K562 (cell line): ENCODE data around the gene COL6A2. TPM values are rescaled to one million over a fixed set of nuclear protein-coding genes. Genes with fewer than 3 reads are reported as not detected.

Experiments
- ATAC-seq: fragments of 200-7000 bp; cut with Tn5 transposase; 3 replicates; pipeline ENCODE4 v1.9.1; 2020; ENCODE audit warnings: moderate library complexity
- BruUV-seq: library from RNA; stranded (reverse); fragments of 400-500 nt; replicated peaks from 2 replicates; lab custom pipeline; 2021; lab: Mats Ljungman, UMichigan
- CTCF ChIA-PET: fragments of 300-600 bp; formaldehyde crosslinking; extraction: SDS; loops from one replicate; lab custom pipeline; 2021; ENCODE audit warnings: low intra/inter-chr PET ratio; lab: Yijun Ruan, JAX
- POLR2A ChIA-PET: fragments of 300-600, 350-650 bp; sonication (Branson Sonifier 250); formaldehyde crosslinking; extraction: SDS; loops from one replicate; lab custom pipeline; 2021; ENCODE audit warnings: antibody characterized with exemption, inconsistent platforms; lab: Yijun Ruan, JAX
- DNase-seq, 4 experiments: peaks; one replicate each; pipeline versions ENCODE4 v3.0.0 to v3.0.0-alpha.2; 2011 to 2018; ENCODE audit warnings: low spot score in 3 of 4, mixed read lengths in 3 of 4; ENCODE audit errors: extremely low read depth in 1 of 4
- FAIRE-seq: peaks from 2 replicates; lab custom pipeline; 2011; peaks lifted over from hg19 to GRCh38; lab: Jason Lieb, UNC
- H2AFZ ChIP-seq: 2 replicates; pipeline ENCODE4 v1.6.0; 2011; ENCODE audit warnings: low read depth, low read length, control low read depth, inconsistent platforms
- H3K27ac ChIP-seq: fragments of 200-600 bp; 3 replicates; pipeline ENCODE4 v1.8.0; 2011; ENCODE audit warnings: low read depth, mild to moderate bottlenecking, control low read depth, inconsistent platforms, low read length, moderate library complexity, mixed read lengths; ENCODE audit errors: extremely low read depth
- H3K27me3 ChIP-seq, 2 experiments: fragments of 300-600 bp in 1 of 2; 2 replicates in 1 of 2; 3 replicates in 1 of 2; pipeline versions ENCODE4 v1.6.0 to v1.8.0; 2011; ENCODE audit warnings: inconsistent platforms in 2 of 2, low read length in 2 of 2, mild to moderate bottlenecking in 1 of 2, mixed read lengths in 1 of 2, moderate library complexity in 1 of 2; ENCODE audit not compliant: control insufficient read depth in 2 of 2, insufficient read depth in 2 of 2
- H3K36me3 ChIP-seq: fragments of 300-600 bp; 3 replicates; pipeline ENCODE4 v1.8.0; 2011; ENCODE audit warnings: mild to moderate bottlenecking, low read length, inconsistent platforms; ENCODE audit not compliant: control insufficient read depth, insufficient read depth
- H3K4me1 ChIP-seq, 2 experiments: fragments of 200-600 bp in 1 of 2; replicated peaks in 1 of 2; 2 replicates in 1 of 2; 3 replicates in 1 of 2; pipeline versions ENCODE4 v1.5.1 to v1.8.0; 2011; ENCODE audit warnings: inconsistent platforms in 2 of 2, low read length in 2 of 2, mild to moderate bottlenecking in 1 of 2, mixed read lengths in 1 of 2, moderate library complexity in 1 of 2; ENCODE audit not compliant: control insufficient read depth in 2 of 2, insufficient read depth in 2 of 2
- H3K4me2 ChIP-seq: 2 replicates; pipeline ENCODE4 v1.6.1; 2011; ENCODE audit warnings: low read length, control low read depth, inconsistent platforms, mixed read lengths; ENCODE audit not compliant: insufficient read depth
- H3K4me3 ChIP-seq: fragments of 200-600 bp; sonication (generic), shearing (Covaris generic); 2 replicates; pipeline ENCODE4 v1.5.1; 2016; ENCODE audit warnings: control low read depth, inconsistent platforms
- H3K79me2 ChIP-seq: fragments of 200-600 bp; 3 replicates; pipeline ENCODE4 v1.8.0; 2011; ENCODE audit warnings: low read length, inconsistent platforms; ENCODE audit not compliant: control insufficient read depth, insufficient read depth
- H3K9ac ChIP-seq, 2 experiments: 2 replicates each; pipeline versions ENCODE4 v1.6.0 to v1.6.1; 2011; ENCODE audit warnings: low read depth in 2 of 2, low read length in 2 of 2, control low read depth in 1 of 2, inconsistent platforms in 1 of 2, mild to moderate bottlenecking in 1 of 2, mixed read lengths in 1 of 2; ENCODE audit not compliant: insufficient read depth in 1 of 2
- H3K9me1 ChIP-seq: one replicate; pipeline ENCODE4 v1.6.0; 2011; ENCODE audit warnings: inconsistent platforms, mild to moderate bottlenecking, low read length, moderate library complexity; ENCODE audit not compliant: control insufficient read depth, insufficient read depth
- H3K9me3 ChIP-seq: replicated peaks from 2 replicates; pipeline ENCODE4 v1.5.1; 2011; ENCODE audit warnings: low read depth, low read length, inconsistent platforms; ENCODE audit not compliant: control insufficient read depth, insufficient read depth
- H4K20me1 ChIP-seq: replicated peaks from 2 replicates; pipeline ENCODE4 v1.6.1; 2011; ENCODE audit warnings: low read length, inconsistent platforms, mixed read lengths; ENCODE audit not compliant: control insufficient read depth, insufficient read depth
- E2F6 ChIP-seq, 2 experiments: IDR thresholded peaks; 2 replicates each; pipeline ENCODE4 v1.6.1; 2011; ENCODE audit warnings: borderline replicate concordance in 1 of 2, control low read depth in 1 of 2, low read depth in 1 of 2, low read length in 1 of 2, mild to moderate bottlenecking in 1 of 2, mixed read lengths in 1 of 2, moderate library complexity in 1 of 2; ENCODE audit not compliant: insufficient read depth in 1 of 2, insufficient read length in 1 of 2, poor library complexity in 1 of 2, severe bottlenecking in 1 of 2; ENCODE audit errors: extremely low read depth in 1 of 2
- WGBS: fragments of 100-300 bp; shearing (Covaris generic); methylation state at CpG from one replicate; pipeline ENCODE4 v1.1.6; 2016; ENCODE audit warnings: low coverage, mixed read lengths; ENCODE audit not compliant: insufficient coverage; ENCODE audit errors: missing lambda C conversion rate; 5-methylcytosine and 5-hydroxymethylcytosine counted together
- in situ Hi-C: fragments of 300-500 bp; cut with MboI; formaldehyde crosslinking; loops from 4 replicates; pipeline ENCODE4 v1.15.0; 2018; ENCODE audit warnings: inconsistent platforms, mixed read lengths
- intact Hi-C: fragments of 100-400 bp; cut with micrococcal nuclease; formaldehyde crosslinking; loops from 2 replicates; pipeline ENCODE4 v1.14.2; 2022
- polyA plus RNA-seq, 8 experiments: library from polyadenylated mRNA; depleted of rRNA in 4 of 8; stranded (reverse) in 5 of 8; unstranded in 3 of 8; fragments of >200 nt; fragmentation: Nextera tagmentation in 2 of 8; fragmentation: Illumina TruSeq in 1 of 8; extraction: Ambion mirVana in 2 of 8; extraction: Trizol in 1 of 8; gene quantifications; 2 replicates each; pipeline versions ENCODE4 v1.2.1 to v1.2.3, GENCODE V29; 2011 to 2014; ENCODE audit warnings: inconsistent platforms in 1 of 8, missing spikeins in 1 of 8
- total RNA-seq, 7 experiments: library from RNA; depleted of rRNA in 6 of 7; stranded (reverse); fragments of >200 nt in 6 of 7; fragmentation: Illumina TruSeq in 2 of 7; extraction: Trizol in 2 of 7; gene quantifications; 2 replicates each; pipeline versions ENCODE4 v1.2.1 to v1.2.3, GENCODE V29; 2011 to 2021; ENCODE audit warnings: low replicate concordance in 1 of 7
- TF ChIP-seq, protein P1 (sequence below): fragments of 450-650 bp; IDR thresholded peaks from 2 replicates; pipeline ENCODE4 v1.7.1; 2018; ENCODE audit warnings: mild to moderate bottlenecking, low read depth; ENCODE audit not compliant: partially characterized antibody

Gene COL6A2
- total and polyA plus RNA-seq, 9 of the 15 experiments (the other 6 are each of a cell fraction or from before 2014, with no cell fraction given): 0.07 to 1.1 (median 0.24) TPM; not detected in 3

DNA sequence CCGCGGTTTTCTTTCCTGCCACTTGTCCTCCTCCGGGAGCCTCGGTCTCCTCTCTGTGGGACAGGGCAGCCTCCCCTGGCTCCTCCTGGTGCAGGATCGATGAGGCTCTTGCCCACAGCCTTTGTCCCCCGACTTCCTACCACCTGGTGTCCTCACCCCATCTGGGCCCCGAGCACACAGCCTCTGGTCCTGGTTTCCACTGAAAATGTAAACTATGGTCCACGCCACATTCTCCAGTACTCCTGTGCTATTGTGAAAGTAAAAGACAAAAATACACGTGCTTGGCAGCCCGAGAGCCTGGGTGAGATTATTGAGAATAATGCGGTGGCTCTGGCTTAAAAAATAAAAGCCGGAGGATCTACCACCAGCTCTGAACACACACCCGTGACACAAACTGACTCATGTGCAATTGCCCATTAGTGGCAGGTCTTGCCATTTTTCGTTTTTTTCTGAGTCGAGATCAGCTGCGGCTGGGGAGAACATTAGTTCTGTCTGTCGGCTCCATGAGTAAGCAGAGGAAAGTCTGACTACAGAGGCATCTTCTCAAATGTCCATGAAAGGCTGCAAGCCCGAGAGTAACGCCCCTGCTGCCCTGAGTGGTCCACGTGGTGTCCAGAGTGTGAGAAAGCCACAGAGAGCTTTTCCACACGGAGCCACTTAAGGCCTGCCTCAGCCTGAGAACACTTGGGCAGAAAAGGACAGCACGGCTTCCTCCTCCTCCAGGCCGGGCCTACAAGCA, 5.7 kb upstream of the COL6A2 start:
- Histone ChIP-seq H3K4me2 (no peak overlapping the region), H4K20me1 (0 out of 2 replicates have a peak, but pooled peaks cover 6% of the 10 kb centered on the region), H3K36me3 (no peaks in the 10 kb centered on the region), H3K9me1 (no peaks in the 10 kb centered on the region), H3K79me2 (no peaks in the 10 kb centered on the region), H3K27me3 (peaks cover 26 to 54% of the 10 kb centered on the region in 2 experiments; a peak in 4 of 5 replicates), H3K9me3 (no peaks in the 10 kb centered on the region), H3K27ac (no peak overlapping the region), H2AFZ (peak overlapping the region; percentile 30; the same call in 1 of the 2 replicates), H3K9ac (no peak overlapping the region), H3K4me1 (peaks cover 0 to 3% of the 10 kb centered on the region in 2 experiments; a peak in 1 of 5 replicates), H3K4me3 (no peak overlapping the region)
- in situ Hi-C loops (no loop called here), intact Hi-C loops (no loop called here)
- ATAC-seq (no peak), DNase-seq (no peak), FAIRE-seq (no peak)
- WGBS: 5% methylated on average over 23 of the region's 23 CpGs
- BruUV-seq: no TSS peak
- peak in 1 of 2 experiments; percentile 15 for TF ChIP-seq E2F6 (IDR thresholded peaks at IDR 0.05; ENCODE audit: borderline replicate concordance in 1 of 2, extremely low read depth in 1 of 2, insufficient read depth in 1 of 2, insufficient read length in 1 of 2, low read depth in 1 of 2, low read length in 1 of 2, poor library complexity in 1 of 2, severe bottlenecking in 1 of 2)
- TF ChIP-seq, protein P1, sequence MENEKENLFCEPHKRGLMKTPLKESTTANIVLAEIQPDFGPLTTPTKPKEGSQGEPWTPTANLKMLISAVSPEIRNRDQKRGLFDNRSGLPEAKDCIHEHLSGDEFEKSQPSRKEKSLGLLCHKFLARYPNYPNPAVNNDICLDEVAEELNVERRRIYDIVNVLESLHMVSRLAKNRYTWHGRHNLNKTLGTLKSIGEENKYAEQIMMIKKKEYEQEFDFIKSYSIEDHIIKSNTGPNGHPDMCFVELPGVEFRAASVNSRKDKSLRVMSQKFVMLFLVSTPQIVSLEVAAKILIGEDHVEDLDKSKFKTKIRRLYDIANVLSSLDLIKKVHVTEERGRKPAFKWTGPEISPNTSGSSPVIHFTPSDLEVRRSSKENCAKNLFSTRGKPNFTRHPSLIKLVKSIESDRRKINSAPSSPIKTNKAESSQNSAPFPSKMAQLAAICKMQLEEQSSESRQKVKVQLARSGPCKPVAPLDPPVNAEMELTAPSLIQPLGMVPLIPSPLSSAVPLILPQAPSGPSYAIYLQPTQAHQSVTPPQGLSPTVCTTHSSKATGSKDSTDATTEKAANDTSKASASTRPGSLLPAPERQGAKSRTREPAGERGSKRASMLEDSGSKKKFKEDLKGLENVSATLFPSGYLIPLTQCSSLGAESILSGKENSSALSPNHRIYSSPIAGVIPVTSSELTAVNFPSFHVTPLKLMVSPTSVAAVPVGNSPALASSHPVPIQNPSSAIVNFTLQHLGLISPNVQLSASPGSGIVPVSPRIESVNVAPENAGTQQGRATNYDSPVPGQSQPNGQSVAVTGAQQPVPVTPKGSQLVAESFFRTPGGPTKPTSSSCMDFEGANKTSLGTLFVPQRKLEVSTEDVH: no peak
- CTCF ChIA-PET: no interaction called here
- POLR2A ChIA-PET: interaction anchor here (0.6 kb wide), 2 partner anchors 124 to 846 kb away, joined by 3 to 4 read pairs; no protein-coding TSS in a partner anchor
